ENCODE data around the gene TRIM73.
"Not testable (repeated sequence)": the region's sequence is repeated elsewhere in the genome, so short reads cannot be mapped to it uniquely, and the experiment has no call there.

Gene TRIM73

GRCh38 chr7:75395329-75395728 lies at the start of gene TRIM73:
Gene TRIM73 (plus strand): TSS chr7:75395629. CDS start chr7:75398934, 3,305 bp downstream.
- not testable (repeated sequence) for DNase-seq

DNA sequence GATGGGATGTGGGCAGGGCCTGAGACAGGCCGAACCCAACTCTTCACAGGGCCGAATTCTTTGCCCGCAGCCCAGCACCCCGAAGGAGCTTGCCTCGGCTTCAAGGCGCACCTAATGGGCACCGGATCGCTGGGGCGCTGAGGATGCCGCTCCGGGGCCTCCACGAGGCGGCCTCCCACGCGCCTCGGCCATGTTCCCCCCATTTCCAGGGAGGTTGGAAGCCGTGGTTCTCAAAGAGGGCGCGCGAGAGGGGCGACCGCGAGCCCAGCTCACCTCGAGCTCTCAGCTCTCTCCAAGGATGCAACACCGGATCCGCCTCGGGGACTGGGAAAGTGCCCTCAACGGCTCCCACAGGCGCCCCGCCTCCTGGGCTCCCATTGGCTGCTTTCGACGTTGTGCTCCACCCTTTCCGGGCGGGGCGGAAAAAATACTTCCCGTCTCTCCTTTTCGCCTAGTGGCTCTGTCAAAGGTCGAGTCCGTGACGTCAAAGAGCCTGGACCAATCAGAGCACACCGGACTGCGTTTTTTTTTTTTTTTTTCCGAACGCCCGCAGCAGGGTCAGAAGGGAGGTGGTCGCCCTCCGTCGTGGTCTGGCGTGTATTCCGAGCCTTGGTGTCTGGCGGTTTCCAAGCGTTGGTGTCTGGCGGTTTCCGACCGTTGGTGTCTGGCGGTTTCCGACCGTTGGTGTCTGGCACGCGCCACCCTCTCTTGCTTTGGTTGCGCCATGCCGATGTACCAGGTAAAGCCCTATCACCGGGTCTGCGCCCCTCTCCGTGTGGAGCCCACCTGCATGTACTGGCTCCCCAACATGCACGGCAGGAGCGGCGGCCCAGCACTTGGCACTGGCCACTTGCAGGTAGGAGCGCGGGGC lies 36.5 kb upstream of the TRIM73 start:
- peak; percentile 43 for DNase-seq

- DNase-seq = not testable (repeated sequence)
Measured at GRCh38 chr7:75359542-75359848, 35.9 kb upstream of the TRIM73 start.

DNA sequence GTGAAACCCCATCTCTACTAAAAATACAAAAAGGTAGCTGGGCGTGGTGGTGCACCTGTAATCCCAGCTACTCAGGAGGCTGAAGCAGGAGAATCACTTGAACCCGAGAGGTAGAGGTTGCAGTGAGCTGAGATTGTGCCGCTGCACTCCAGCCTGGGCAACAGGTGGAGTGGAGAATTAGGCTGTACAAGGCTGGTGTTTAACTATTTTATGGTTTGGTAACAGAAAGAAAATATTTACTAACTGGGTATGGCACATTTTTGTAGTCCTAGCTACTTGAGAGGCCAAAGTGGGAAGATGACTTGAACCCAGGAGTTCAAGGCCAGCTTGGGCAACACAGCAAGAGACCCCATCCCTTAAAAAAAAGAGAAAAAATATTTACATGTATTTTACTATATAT lies 31.4 kb upstream of the TRIM73 start:
- DNase-seq = not testable (repeated sequence)

DNA sequence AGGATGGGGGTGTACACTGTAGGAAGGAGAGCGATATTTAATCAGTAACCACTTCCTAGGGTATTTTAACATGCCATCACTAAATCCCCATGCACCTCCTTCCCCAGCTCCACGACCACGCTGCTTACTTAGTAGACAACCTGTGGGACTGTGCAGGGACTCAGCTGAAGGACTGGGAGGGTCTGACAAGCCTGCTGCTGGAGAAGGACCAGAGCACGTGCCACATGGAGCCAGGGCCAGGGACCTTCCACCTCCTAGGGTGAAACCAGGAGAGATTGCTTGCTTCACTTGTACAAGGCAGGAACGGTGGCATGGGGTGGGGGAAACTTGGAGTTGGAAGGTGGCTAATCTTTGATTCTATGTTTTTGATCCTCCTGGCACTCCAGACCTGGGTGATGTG lies 28.8 kb upstream of the TRIM73 start:
- not testable (repeated sequence) for DNase-seq

DNA sequence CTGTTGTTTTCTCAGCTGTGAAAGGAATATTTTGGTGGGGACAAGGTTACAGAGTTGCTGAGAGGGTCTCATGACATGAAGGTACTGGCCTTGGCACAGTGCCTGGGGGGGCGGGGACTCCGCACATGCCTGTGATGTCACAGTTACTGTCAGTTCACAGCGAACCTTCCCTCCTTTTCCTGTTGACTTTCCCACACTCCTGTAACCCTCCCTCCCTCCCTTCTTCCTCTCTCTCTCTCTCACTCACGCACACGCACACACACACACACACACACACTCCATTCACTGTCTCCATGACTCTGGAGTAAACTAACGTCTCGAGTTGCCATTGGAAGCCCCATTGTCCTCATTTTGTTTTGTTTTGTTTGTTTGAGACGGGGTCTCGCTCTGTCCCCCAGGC lies 28.1 kb upstream of the TRIM73 start:
- DNase-seq = not testable (repeated sequence)

DNA sequence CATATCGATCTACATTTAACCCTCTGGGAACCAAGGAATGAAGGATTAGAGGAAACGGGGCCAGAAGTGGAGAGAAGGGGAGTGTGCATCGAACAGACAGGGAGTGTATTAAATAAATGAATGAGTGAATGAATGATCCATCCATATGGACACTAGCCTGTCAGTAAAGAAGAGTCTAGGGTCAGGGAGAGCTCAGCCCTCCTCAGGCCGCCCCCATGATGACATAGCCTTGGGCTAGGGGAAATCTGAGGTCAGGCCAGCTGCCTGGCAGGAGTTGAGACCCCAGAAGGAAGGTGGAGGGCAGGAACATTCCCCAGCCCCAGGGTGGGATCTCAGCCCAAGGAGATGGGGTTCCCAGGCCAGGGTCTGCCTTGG lies 21.3 kb upstream of the TRIM73 start:
- not testable (repeated sequence) for DNase-seq

GRCh38 chr7:75374519-75375317 lies 20.7 kb upstream of the TRIM73 start:
- not testable (repeated sequence) for DNase-seq

DNA sequence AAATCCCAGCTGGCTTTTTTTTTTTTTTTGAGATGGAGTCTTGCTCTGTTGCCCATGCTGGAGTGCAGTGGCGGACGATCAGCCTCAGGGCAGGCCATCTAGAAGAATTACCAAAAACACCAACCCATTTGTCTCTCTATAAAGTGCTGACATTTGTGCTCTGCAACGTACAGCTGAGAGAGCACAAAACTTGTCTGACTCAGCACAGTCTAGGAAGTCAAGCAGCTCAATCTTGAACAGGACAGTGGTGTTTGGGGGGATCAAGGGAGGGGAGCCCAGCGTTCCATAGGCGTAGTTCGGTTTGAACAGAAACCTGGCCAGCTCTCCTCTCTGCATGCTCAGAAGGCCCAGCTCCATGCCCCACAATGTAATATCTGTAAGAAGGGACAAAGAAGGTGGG lies 2.2 kb upstream of the TRIM73 start:
- DNase-seq = not testable (repeated sequence)

DNA sequence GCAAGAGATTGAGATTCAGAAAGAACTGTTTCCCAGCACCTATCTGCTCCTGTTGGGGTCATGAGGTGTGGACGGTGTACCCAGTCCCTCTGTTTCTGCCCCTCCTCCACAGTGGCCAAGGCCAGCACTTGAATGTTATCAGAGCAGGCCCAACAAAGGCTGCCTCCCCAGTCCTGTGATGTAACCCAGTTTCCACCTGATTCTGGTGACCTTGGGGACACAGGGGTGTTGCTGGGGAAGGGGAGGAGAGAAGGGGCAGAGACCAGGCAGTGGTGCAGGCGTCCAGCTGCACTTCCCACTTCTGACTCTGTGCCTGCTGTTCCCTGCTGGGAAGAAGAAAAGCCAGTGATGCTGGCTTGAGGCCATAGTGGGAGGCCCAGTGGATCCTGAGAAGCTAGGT lies 2.4 kb downstream of the TRIM73 start:
- DNase-seq = not testable (repeated sequence)

GRCh38 chr7:75398771-75399700 lies 3.6 kb downstream of the TRIM73 start:
- DNase-seq = not testable (repeated sequence)

GRCh38 chr7:75400575-75400974 lies 5.1 kb downstream of the TRIM73 start:
- DNase-seq = not testable (repeated sequence)

GRCh38 chr7:75403455-75404443 lies 8.3 kb downstream of the TRIM73 start:
- DNase-seq = not testable (repeated sequence)

- not testable (repeated sequence) for DNase-seq
Measured at GRCh38 chr7:75404663-75405062, 9.2 kb downstream of the TRIM73 start.

- not testable (repeated sequence) for DNase-seq
Measured at GRCh38 chr7:75409880-75410822, 14.7 kb downstream of the TRIM73 start.

DNA sequence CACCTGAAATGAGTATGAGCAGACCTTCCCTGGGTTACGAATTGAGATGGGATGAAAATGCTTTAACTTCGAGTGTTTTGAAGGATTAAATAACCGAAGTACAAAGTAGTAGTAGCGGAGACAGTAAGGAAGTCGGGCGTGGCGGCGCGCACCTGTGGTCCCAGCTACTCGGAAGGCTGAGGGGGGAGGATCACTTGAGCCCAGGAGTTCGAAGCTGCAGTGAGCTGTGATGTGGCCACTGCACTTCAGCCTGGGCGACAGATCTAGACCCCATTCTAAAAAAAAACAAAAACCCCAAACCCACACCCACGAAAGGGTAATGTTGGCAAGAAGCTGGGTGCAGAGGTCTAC lies 15.4 kb downstream of the TRIM73 start:
- not testable (repeated sequence) for DNase-seq

DNA sequence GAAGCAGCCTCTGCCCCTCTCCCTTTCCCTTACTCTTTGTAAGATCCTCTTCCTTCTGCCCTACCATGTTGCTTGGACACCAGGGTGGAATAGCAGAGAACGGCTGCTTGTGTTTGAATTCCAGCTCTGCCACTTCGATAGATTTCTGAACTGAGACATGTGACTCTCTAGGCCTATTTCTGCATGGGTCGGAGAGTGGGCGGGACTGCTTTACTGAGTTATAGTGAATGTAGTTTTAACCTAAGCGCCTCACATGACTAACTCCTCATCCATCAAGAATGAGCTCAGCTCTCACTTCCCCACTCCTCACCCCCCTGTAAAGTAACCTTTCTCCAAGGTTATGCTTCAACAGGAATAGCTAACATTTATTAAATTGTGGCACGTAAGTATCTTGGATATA lies 18.8 kb downstream of the TRIM73 start:
- DNase-seq = not testable (repeated sequence)

DNA sequence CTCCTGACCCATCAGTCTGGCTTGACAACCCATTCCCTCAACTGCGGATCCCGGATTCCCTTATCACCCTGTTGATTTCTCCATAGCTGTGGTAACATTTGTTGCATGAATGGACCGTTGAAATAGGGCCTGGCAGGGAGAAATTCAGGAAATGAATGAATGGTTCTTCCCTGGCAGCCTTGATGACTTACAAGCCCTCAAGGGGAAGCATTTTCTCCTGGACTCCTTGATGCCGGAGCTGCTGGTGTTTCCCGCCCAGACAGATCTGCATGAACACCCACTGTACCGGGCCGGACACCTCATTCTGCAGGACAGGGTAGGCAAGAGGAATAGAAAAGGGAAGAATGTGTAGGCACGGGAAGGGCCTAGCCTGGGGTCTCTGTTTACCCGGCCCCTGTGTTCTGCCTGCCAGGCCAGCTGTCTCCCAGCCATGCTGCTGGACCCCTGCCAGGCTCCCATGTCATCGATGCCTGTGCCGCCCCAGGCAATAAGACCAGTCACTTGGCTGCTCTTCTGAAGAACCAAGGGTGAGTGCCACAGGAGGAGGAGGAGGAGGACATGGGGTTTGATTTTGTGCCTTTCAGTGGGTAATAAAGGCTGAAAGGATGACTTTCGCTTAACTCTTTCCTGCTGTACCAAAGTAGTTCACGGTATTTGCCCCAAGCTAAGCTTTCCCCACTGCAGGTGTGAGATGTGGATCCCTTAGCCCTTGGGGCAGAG lies 19.4 kb downstream of the TRIM73 start:
- DNase-seq = not testable (repeated sequence)

GRCh38 chr7:75415428-75415817 lies 20.0 kb downstream of the TRIM73 start:
- not testable (repeated sequence) for DNase-seq

All from CD4-positive, alpha-beta T cell treated with Interleukin-15 for 1 hour (primary cell).